ENCODE data around the gene ZNF471.

The ZNF471 gene

GRCh38 chr19:56573914-56574313 lies 66.3 kb downstream of the ZNF471 start:
- DNase-seq (ENCODE audit: low read depth), result no peak

GRCh38 chr19:56577719-56578602 lies 70.3 kb downstream of the ZNF471 start:
- DNase-seq (ENCODE audit: low read depth), result no peak

All from stimulated activated CD8-positive, alpha-beta memory T cell treated with anti-CD3 and anti-CD28 coated beads, Interleukin-7, amount 100 ng/mL, for 24 hours (primary cell).